Measurements from ENCODE around the gene MRPL4. TPM values are rescaled to one million over a fixed set of nuclear protein-coding genes. Genes with fewer than 3 reads are reported as not detected.

The MRPL4 gene
- total RNA-seq, 1 experiment from 2014 or later, result 112 TPM

DNA sequence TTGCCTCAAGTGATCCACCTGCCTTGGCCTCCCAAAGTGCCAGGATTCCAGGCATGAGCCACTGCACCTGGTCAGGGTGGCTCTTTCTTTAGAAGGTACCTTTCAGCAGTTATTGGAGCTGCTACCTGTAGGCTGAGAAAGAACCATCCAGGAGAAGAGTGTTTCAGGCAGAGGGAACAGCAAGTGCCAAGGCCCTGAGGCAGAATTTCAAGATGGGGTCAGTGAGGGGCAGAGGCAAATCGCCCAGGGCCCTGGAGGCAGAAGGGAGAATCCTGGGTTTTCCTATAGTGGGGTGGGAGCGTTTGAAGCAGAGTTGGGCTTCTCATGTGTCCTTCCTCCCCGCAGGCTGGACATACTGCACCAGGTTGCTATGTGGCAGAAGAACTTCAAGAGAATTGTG is 2.2 kb downstream of the MRPL4 start:
- no TSS peak for BruUV-seq (replicated peaks)
- peaks cover 5% of the 10 kb centered on the region for H3K4me1 ChIP-seq (ENCODE audit: insufficient read depth, low read length, poor library complexity, severe bottlenecking)
- no peak overlapping the region for H3K4me3 ChIP-seq (ENCODE audit: low read depth, low read length, poor library complexity, severe bottlenecking)
- H3K36me3 ChIP-seq (ENCODE audit: insufficient read depth, low read length, poor library complexity, severe bottlenecking), result peaks cover 22% of the 10 kb centered on the region
- ChIA-PET POLR2A (ENCODE audit: low non-redundant PET) (no interaction called here), CTCF (no interaction called here)
- no peaks in the 10 kb centered on the region for H3K27me3 ChIP-seq (replicated peaks; ENCODE audit: insufficient read depth, low read depth, low read length, poor library complexity)
- DNase-seq (ENCODE audit: low spot score), result no peak
- TF ChIP-seq, protein P1, sequence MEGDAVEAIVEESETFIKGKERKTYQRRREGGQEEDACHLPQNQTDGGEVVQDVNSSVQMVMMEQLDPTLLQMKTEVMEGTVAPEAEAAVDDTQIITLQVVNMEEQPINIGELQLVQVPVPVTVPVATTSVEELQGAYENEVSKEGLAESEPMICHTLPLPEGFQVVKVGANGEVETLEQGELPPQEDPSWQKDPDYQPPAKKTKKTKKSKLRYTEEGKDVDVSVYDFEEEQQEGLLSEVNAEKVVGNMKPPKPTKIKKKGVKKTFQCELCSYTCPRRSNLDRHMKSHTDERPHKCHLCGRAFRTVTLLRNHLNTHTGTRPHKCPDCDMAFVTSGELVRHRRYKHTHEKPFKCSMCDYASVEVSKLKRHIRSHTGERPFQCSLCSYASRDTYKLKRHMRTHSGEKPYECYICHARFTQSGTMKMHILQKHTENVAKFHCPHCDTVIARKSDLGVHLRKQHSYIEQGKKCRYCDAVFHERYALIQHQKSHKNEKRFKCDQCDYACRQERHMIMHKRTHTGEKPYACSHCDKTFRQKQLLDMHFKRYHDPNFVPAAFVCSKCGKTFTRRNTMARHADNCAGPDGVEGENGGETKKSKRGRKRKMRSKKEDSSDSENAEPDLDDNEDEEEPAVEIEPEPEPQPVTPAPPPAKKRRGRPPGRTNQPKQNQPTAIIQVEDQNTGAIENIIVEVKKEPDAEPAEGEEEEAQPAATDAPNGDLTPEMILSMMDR (conservative IDR thresholded peaks at IDR 0.05; ENCODE audit: low read depth, low read length), result no peak
- no peak for TF ChIP-seq EZH2 (IDR thresholded peaks at IDR 0.05; ENCODE audit: borderline replicate concordance, low read depth, low read length, poor library complexity, severe bottlenecking)
- intact Hi-C loops (cut with micrococcal nuclease; ENCODE audit: unreplicated experiment), result loop anchor here (5.0 kb wide), 1 partner anchor 132 kb away; no protein-coding TSS in a partner anchor
- no peak overlapping the region for H3K27ac ChIP-seq (ENCODE audit: low read depth, low read length, poor library complexity, severe bottlenecking)
- H3K9me3 ChIP-seq (ENCODE audit: low read depth, low read length, poor library complexity, severe bottlenecking), result no peaks in the 10 kb centered on the region

DNA sequence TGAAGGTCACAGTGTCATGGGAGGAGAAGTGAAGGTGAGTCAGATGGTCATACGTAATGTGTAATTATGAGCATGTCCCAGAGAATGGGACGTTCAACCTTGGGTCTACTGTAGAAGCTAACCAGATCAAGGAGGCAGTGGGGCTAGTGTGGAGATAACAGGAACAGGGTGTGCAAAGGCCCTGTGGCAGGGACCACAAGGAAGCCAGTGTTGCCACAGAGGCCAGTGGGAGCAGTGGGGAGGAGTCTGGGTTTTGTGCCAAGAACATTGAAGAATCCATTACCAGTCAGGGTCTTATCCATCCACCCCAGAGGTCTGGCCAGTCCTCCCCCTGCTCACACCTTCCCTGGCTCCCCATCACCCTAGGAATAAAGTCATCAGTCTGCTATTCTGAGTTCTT is 3.3 kb downstream of the MRPL4 start:
- no TSS peak for BruUV-seq (replicated peaks)
- intact Hi-C loops (cut with micrococcal nuclease; ENCODE audit: unreplicated experiment), result no loop called here
- Histone ChIP-seq H3K4me1 (ENCODE audit: insufficient read depth, low read length, poor library complexity, severe bottlenecking) (peaks cover 5% of the 10 kb centered on the region), H3K27ac (ENCODE audit: low read depth, low read length, poor library complexity, severe bottlenecking) (no peak overlapping the region), H3K4me3 (ENCODE audit: low read depth, low read length, poor library complexity, severe bottlenecking) (no peak overlapping the region), H3K36me3 (ENCODE audit: insufficient read depth, low read length, poor library complexity, severe bottlenecking) (peaks cover 22% of the 10 kb centered on the region), H3K27me3 (replicated peaks; ENCODE audit: insufficient read depth, low read depth, low read length, poor library complexity) (no peaks in the 10 kb centered on the region), H3K9me3 (ENCODE audit: low read depth, low read length, poor library complexity, severe bottlenecking) (no peaks in the 10 kb centered on the region)
- POLR2A ChIA-PET (ENCODE audit: low non-redundant PET), result no interaction called here
- CTCF ChIA-PET, result no interaction called here
- TF ChIP-seq, protein P1 (conservative IDR thresholded peaks at IDR 0.05; ENCODE audit: low read depth, low read length), result no peak
- TF ChIP-seq EZH2 (IDR thresholded peaks at IDR 0.05; ENCODE audit: borderline replicate concordance, low read depth, low read length, poor library complexity, severe bottlenecking), result no peak
- no peak for DNase-seq (ENCODE audit: low spot score)

DNA sequence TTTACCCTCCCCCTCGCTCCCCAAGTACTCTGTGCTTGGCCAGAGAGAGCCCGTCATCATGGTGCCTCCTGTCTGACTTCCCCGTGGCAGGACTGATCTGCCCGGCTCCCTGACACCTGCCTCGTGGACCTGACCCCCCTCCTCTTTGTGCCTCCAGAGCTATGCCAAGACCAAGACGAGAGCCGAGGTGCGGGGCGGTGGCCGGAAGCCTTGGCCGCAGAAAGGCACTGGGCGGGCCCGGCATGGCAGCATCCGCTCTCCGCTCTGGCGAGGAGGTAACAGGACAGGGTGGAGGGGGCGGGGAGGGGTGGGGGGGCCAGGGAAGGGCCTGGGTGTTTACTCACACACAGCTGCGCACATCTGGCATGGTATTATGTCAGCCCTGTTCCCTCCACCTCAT is 4.5 kb downstream of the MRPL4 start:
- peaks cover 22% of the 10 kb centered on the region for H3K36me3 ChIP-seq (ENCODE audit: insufficient read depth, low read length, poor library complexity, severe bottlenecking)
- TF ChIP-seq EZH2 (IDR thresholded peaks at IDR 0.05; ENCODE audit: borderline replicate concordance, low read depth, low read length, poor library complexity, severe bottlenecking), result no peak
- TF ChIP-seq, protein P1 (conservative IDR thresholded peaks at IDR 0.05; ENCODE audit: low read depth, low read length), result no peak
- H3K27me3 ChIP-seq (replicated peaks; ENCODE audit: insufficient read depth, low read depth, low read length, poor library complexity), result no peaks in the 10 kb centered on the region
- peaks cover 5% of the 10 kb centered on the region for H3K4me1 ChIP-seq (ENCODE audit: insufficient read depth, low read length, poor library complexity, severe bottlenecking)
- BruUV-seq (replicated peaks), result no TSS peak
- DNase-seq (ENCODE audit: low spot score), result no peak
- no peaks in the 10 kb centered on the region for H3K9me3 ChIP-seq (ENCODE audit: low read depth, low read length, poor library complexity, severe bottlenecking)
- intact Hi-C loops (cut with micrococcal nuclease; ENCODE audit: unreplicated experiment), result no loop called here
- H3K27ac ChIP-seq (ENCODE audit: low read depth, low read length, poor library complexity, severe bottlenecking), result no peak overlapping the region
- H3K4me3 ChIP-seq (ENCODE audit: low read depth, low read length, poor library complexity, severe bottlenecking), result no peak overlapping the region
- CTCF ChIA-PET, result interaction anchor here (0.7 to 1.0 kb wide), 2 partner anchors 13 to 124 kb away, joined by 3 read pairs; partner anchors contain the start of gene TYK2
- POLR2A ChIA-PET (ENCODE audit: low non-redundant PET), result interaction anchor here (0.5 kb wide), 1 partner anchor 138 kb away, joined by 3 read pairs; no protein-coding TSS in a partner anchor

All from A673 (cell line).